SK-N-SH treated with all-trans-retinoic acid at 6 μM for 48 hours (cell line): ENCODE data around the gene SIX5.

Experiments
- ATAC-seq: fragments of 200-7000 bp; cut with Tn5 transposase; 3 replicates; pipeline ENCODE4 v1.9.1; 2020; ENCODE audit warnings: mild to moderate bottlenecking, moderate library complexity
- BACH2 ChIP-seq: fragments of 250-450 bp; sonication (Bioruptor Pico); IDR thresholded peaks from 2 replicates; pipeline ENCODE4 v1.9.0; 2021; ENCODE audit warnings: mild to moderate bottlenecking, borderline replicate concordance
- CREB5 ChIP-seq: fragments of 250-450 bp; sonication (Bioruptor Pico); IDR thresholded peaks from 2 replicates; pipeline ENCODE4 v1.5.1; 2020; ENCODE audit warnings: low read depth, mild to moderate bottlenecking, moderate library complexity
- CSDC2 ChIP-seq: fragments of 250-450 bp; sonication (Bioruptor Pico); IDR thresholded peaks from 2 replicates; pipeline ENCODE4 v1.5.0; 2020; ENCODE audit warnings: mild to moderate bottlenecking, moderate library complexity
- ESRRG ChIP-seq: fragments of 250-450 bp; sonication (Bioruptor Pico); IDR thresholded peaks from 2 replicates; pipeline ENCODE4 v1.6.1; 2021; ENCODE audit warnings: mild to moderate bottlenecking
- GLIS3 ChIP-seq: fragments of 250-450 bp; sonication (Bioruptor Pico); IDR thresholded peaks from 2 replicates; pipeline ENCODE4 v1.5.0; 2020; ENCODE audit warnings: mild to moderate bottlenecking, moderate library complexity
- ISL1 ChIP-seq: fragments of 250-450 bp; sonication (Bioruptor Pico); IDR thresholded peaks from 2 replicates; pipeline ENCODE4 v2.1.2; 2022; ENCODE audit warnings: mild to moderate bottlenecking, moderate library complexity
- OSR1 ChIP-seq: fragments of 250-450 bp; sonication (Bioruptor Pico); IDR thresholded peaks from 2 replicates; pipeline ENCODE4 v1.8.0; 2022; ENCODE audit warnings: moderate library complexity, mild to moderate bottlenecking, inconsistent platforms
- PPARA ChIP-seq: fragments of 250-450 bp; sonication (Bioruptor Pico); IDR thresholded peaks from 2 replicates; pipeline ENCODE4 v1.5.0; 2020; ENCODE audit warnings: mild to moderate bottlenecking, borderline replicate concordance
- RARB ChIP-seq: fragments of 250-450 bp; sonication (Bioruptor Pico); IDR thresholded peaks from 2 replicates; pipeline ENCODE4 v1.8.0; 2021; ENCODE audit warnings: mild to moderate bottlenecking, moderate library complexity
- SNAI2 ChIP-seq: fragments of 250-450 bp; sonication (Bioruptor Pico); IDR thresholded peaks from 2 replicates; pipeline ENCODE4 v1.5.0; 2020; ENCODE audit warnings: mild to moderate bottlenecking, moderate library complexity
- TCF4 ChIP-seq: fragments of 250-450 bp; sonication (Bioruptor Pico); IDR thresholded peaks from 2 replicates; pipeline ENCODE4 v1.8.0; 2021; ENCODE audit warnings: mild to moderate bottlenecking, moderate library complexity, borderline replicate concordance
- TOX ChIP-seq: fragments of 250-450 bp; sonication (Bioruptor Pico); IDR thresholded peaks from 2 replicates; pipeline ENCODE4 v1.8.0; 2021; ENCODE audit warnings: mild to moderate bottlenecking, moderate library complexity, borderline replicate concordance
- TSHZ2 ChIP-seq: fragments of 250-450 bp; sonication (Bioruptor Pico); IDR thresholded peaks from 2 replicates; pipeline ENCODE4 v1.5.0; 2020; ENCODE audit warnings: mild to moderate bottlenecking, moderate library complexity
- ZC3H10 ChIP-seq: fragments of 250-450 bp; sonication (Bioruptor Pico); IDR thresholded peaks from 2 replicates; pipeline ENCODE4 v1.5.1; 2021; ENCODE audit warnings: mild to moderate bottlenecking, moderate library complexity
- ZFP3 ChIP-seq: fragments of 250-450 bp; sonication (Bioruptor Pico); IDR thresholded peaks from 2 replicates; pipeline ENCODE4 v1.5.0; 2020; ENCODE audit warnings: mild to moderate bottlenecking, moderate library complexity
- ZFP30 ChIP-seq: fragments of 450-650 bp; formaldehyde crosslinking; IDR thresholded peaks from 2 replicates; pipeline ENCODE4 v1.5.0; 2022; ENCODE audit warnings: mild to moderate bottlenecking, moderate library complexity
- ZNF565 ChIP-seq: fragments of 450-650 bp; formaldehyde crosslinking; conservative IDR thresholded peaks from 2 replicates; pipeline ENCODE4 v1.5.0; 2020; ENCODE audit warnings: low read depth, mild to moderate bottlenecking, moderate library complexity
- ZNF70 ChIP-seq: fragments of 450-650 bp; formaldehyde crosslinking; IDR thresholded peaks from 2 replicates; pipeline ENCODE4 v1.5.0; 2020; ENCODE audit warnings: mild to moderate bottlenecking, moderate library complexity
- ZNF8 ChIP-seq: fragments of 450-650 bp; formaldehyde crosslinking; IDR thresholded peaks from 2 replicates; pipeline ENCODE4 v1.5.0; 2020; ENCODE audit warnings: mild to moderate bottlenecking, moderate library complexity
- TF ChIP-seq, protein P1 (sequence below): fragments of 250-450 bp; sonication (Bioruptor Pico); IDR thresholded peaks from 2 replicates; pipeline ENCODE4 v1.8.0; 2021; ENCODE audit warnings: low read depth, mild to moderate bottlenecking, moderate library complexity, borderline replicate concordance
- TF ChIP-seq, protein P2 (sequence below): fragments of 250-450 bp; sonication (Bioruptor Pico); IDR thresholded peaks from 2 replicates; pipeline ENCODE4 v1.8.0; 2020; ENCODE audit warnings: mild to moderate bottlenecking, moderate library complexity, borderline replicate concordance

The SIX5 gene

GRCh38 chr19:45780146-45780447 lies 11.0 kb upstream of the SIX5 start:
- TF ChIP-seq ZFP30 (CRISPR knock-in tag): no peak
- no peak for TF ChIP-seq SNAI2 (CRISPR knock-in tag)
- TF ChIP-seq, protein P1, sequence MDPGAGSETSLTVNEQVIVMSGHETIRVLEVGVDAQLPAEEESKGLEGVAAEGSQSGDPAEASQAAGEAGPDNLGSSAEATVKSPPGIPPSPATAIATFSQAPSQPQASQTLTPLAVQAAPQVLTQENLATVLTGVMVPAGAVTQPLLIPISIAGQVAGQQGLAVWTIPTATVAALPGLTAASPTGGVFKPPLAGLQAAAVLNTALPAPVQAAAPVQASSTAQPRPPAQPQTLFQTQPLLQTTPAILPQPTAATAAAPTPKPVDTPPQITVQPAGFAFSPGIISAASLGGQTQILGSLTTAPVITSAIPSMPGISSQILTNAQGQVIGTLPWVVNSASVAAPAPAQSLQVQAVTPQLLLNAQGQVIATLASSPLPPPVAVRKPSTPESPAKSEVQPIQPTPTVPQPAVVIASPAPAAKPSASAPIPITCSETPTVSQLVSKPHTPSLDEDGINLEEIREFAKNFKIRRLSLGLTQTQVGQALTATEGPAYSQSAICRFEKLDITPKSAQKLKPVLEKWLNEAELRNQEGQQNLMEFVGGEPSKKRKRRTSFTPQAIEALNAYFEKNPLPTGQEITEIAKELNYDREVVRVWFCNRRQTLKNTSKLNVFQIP (CRISPR knock-in tag): no peak
- no peak for TF ChIP-seq PPARA
- TF ChIP-seq BACH2 (CRISPR knock-in tag): no peak
- TF ChIP-seq ESRRG: no peak
- ATAC-seq: no peak

DNA sequence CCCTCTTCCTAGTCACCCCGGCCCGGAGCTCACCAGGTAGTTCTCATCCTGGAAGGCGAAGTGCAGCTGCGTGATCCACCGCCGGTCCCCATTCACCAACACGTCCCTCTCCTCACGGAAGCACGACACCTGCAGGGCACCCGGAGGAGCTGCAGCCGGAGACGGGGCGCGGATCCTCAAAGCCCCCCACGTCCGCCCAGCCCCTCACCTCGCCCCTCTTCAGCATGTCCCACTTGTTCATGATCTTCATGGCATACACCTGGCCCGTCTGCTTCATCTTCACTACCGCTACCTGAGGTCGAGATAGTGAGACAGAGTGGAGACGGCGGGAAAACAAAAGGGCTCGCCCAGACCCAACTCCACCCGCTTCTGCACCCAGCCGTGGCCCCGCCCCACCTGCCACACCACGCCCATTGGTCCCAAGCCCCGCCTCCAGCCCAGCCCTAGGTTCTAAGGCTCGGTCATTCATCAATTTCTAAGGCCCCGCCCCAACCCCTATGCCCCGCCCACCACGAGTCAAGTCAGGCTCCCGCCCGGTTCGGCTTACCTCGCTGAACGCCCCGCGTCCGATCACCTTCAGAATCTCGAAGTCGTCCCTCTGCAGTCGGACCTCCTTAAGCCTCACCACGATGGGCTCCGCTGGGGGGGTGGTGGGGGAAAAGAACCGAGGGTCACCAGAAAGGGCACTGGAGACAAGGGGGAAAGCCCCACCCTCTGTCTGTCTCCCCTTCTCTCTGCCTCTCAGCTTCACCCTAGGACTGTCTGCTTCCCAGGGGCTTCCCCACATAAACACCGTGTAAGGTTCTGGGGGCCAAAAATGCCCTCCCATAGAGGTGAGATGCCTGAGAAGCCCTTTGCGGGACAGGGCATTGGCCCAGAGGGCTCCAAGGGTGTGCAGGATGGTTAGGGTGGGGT lies 10.4 kb upstream of the SIX5 start:
- TF ChIP-seq TSHZ2 (CRISPR knock-in tag): no peak
- no peak for TF ChIP-seq ZNF565 (CRISPR knock-in tag)
- no peak for ATAC-seq

DNA sequence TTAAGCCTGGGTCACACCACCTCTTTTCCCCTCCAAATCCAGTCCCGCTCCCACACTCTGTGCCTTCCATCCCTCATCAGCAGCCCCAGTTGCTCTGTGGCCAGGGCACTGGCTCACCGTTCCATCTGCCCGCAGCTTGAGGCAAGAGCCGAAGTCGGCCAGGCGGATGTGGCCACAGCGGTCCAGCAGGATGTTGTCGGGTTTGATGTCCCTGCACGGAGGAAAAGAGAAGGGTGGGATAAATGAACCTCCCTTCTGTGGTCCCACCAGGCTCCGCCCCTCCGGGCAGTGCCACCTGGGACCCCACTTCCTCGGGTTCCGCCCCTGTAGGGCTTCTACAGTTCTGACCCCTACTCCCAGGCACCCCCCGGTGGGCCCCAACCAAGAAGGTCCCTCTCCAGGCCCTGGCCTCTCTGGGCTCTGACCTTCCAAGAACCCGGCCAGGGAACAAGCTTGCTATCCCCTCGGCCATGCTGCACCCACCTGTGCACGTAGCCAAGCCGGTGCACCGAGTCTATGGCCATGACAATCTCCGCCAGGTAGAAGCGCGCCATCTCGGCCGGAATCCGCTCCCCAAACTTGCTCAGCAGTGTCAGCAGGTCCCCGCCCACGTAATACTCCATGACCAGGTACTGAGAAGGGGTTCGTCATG lies 9.1 kb upstream of the SIX5 start:
- TF ChIP-seq ZFP3 (no peak), GLIS3 (CRISPR knock-in tag) (no peak), ZNF70 (CRISPR knock-in tag) (no peak), TOX (no peak), ISL1 (CRISPR knock-in tag) (no peak), SNAI2 (CRISPR knock-in tag) (no peak), OSR1 (CRISPR knock-in tag) (no peak), RARB (CRISPR knock-in tag) (no peak)
- TF ChIP-seq, protein P2, sequence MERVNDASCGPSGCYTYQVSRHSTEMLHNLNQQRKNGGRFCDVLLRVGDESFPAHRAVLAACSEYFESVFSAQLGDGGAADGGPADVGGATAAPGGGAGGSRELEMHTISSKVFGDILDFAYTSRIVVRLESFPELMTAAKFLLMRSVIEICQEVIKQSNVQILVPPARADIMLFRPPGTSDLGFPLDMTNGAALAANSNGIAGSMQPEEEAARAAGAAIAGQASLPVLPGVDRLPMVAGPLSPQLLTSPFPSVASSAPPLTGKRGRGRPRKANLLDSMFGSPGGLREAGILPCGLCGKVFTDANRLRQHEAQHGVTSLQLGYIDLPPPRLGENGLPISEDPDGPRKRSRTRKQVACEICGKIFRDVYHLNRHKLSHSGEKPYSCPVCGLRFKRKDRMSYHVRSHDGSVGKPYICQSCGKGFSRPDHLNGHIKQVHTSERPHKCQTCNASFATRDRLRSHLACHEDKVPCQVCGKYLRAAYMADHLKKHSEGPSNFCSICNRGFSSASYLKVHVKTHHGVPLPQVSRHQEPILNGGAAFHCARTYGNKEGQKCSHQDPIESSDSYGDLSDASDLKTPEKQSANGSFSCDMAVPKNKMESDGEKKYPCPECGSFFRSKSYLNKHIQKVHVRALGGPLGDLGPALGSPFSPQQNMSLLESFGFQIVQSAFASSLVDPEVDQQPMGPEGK (CRISPR knock-in tag): no peak
- ATAC-seq: no peak

- no peak for ATAC-seq
- TF ChIP-seq OSR1 (CRISPR knock-in tag) (no peak), CSDC2 (CRISPR knock-in tag) (no peak), ZNF8 (CRISPR knock-in tag) (no peak), ZNF565 (CRISPR knock-in tag) (no peak), TCF4 (CRISPR knock-in tag) (no peak), ZNF70 (CRISPR knock-in tag) (no peak), CREB5 (CRISPR knock-in tag) (no peak), RARB (CRISPR knock-in tag) (no peak), GLIS3 (CRISPR knock-in tag) (no peak), ZFP30 (CRISPR knock-in tag) (no peak), TOX (no peak), BACH2 (CRISPR knock-in tag) (no peak), ZC3H10 (CRISPR knock-in tag) (no peak)
- TF ChIP-seq, protein P2 (CRISPR knock-in tag): no peak
- TF ChIP-seq, protein P1 (CRISPR knock-in tag): no peak
Measured at GRCh38 chr19:45777395-45777961, 8.4 kb upstream of the SIX5 start.
